B cell (primary cell): ENCODE results near the gene ZNF688. TPM values are rescaled to one million over a fixed set of nuclear protein-coding genes. Genes with fewer than 3 reads are reported as not detected.
A peak's percentile ranks its signal among the peaks of the same experiment; 100 is the strongest.

Source experiments
- ATAC-seq: fragments of 200-7000 bp; cut with Tn5 transposase; one replicate; pipeline ENCODE4 v1.10.0; 2021; ENCODE audit warnings: low read depth, mild to moderate bottlenecking, moderate number of reproducible peaks, moderate library complexity
- CTCF ChIA-PET: fragments of 350-600 bp; sonication (Branson Sonifier 250); formaldehyde crosslinking; loops from one replicate; lab custom pipeline; 2021; ENCODE audit warnings: antibody characterized with exemption, inconsistent platforms; lab: Charles Lee
- POLR2A ChIA-PET: fragments of 350-600 bp; sonication (Branson Sonifier 250); formaldehyde crosslinking; loops from one replicate; lab custom pipeline; 2021; ENCODE audit warnings: antibody characterized with exemption; lab: Charles Lee
- DNase-seq: peaks from one replicate; pipeline ENCODE4 v3.0.0; 2013
- H2AFZ ChIP-seq: 2 replicates; pipeline ENCODE4 v1.6.1; 2012; ENCODE audit warnings: mild to moderate bottlenecking, low read depth, low read length; ENCODE audit not compliant: insufficient read depth, poor library complexity, severe bottlenecking
- H3K27ac ChIP-seq, 2 donors: 1 replicate in 1 of 2; 2 replicates in 1 of 2; pipeline ENCODE4 v1.5.1; 2012 to 2013; ENCODE audit warnings: low read length in 2 of 2, mild to moderate bottlenecking in 2 of 2, moderate library complexity in 1 of 2
- H3K27me3 ChIP-seq, 4 experiments: fragments of 200-600 bp in 1 of 4; sonication (generic) in 1 of 4; replicated peaks in 1 of 4; 1 replicate in 2 of 4; 2 replicates in 2 of 4; pipeline versions ENCODE4 v1.6.1 to v1.7.0; 2013 to 2016; ENCODE audit warnings: low read length in 3 of 4, mild to moderate bottlenecking in 2 of 4, mixed read lengths in 1 of 4, moderate library complexity in 1 of 4; ENCODE audit not compliant: insufficient read depth in 4 of 4, control insufficient read depth in 3 of 4; ENCODE audit errors: control extremely low read depth in 1 of 4
- H3K36me3 ChIP-seq, 2 experiments: replicated peaks in 1 of 2; 1 replicate in 1 of 2; 2 replicates in 1 of 2; pipeline versions ENCODE4 v1.6.1 to v1.7.1; 2013; ENCODE audit warnings: low read length in 1 of 2; ENCODE audit not compliant: insufficient read depth in 2 of 2, control insufficient read depth in 1 of 2; ENCODE audit errors: control extremely low read depth in 1 of 2, extremely low read depth in 1 of 2
- H3K4me1 ChIP-seq, 2 donors: fragments of 200-600 bp in 1 of 2; sonication (generic) in 1 of 2; 1 replicate in 1 of 2; 2 replicates in 1 of 2; pipeline versions ENCODE4 v1.5.1 to v1.6.1; 2013 to 2017; ENCODE audit warnings: low read length in 2 of 2; ENCODE audit not compliant: control insufficient read depth in 2 of 2, insufficient read depth in 2 of 2
- H3K4me2 ChIP-seq: replicated peaks from 2 replicates; pipeline ENCODE3; 2012; ENCODE audit warnings: mild to moderate bottlenecking, low read depth, low read length; ENCODE audit not compliant: poor library complexity, severe bottlenecking
- H3K4me3 ChIP-seq, 5 experiments: fragments of 200-600 bp in 1 of 5; sonication (generic) in 1 of 5; 1 replicate in 3 of 5; 2 replicates in 2 of 5; pipeline versions ENCODE4 v1.5.1 to v1.7.0; 2011 to 2016; ENCODE audit warnings: low read length in 4 of 5, mild to moderate bottlenecking in 4 of 5, low read depth in 2 of 5, control low read depth in 1 of 5, moderate library complexity in 1 of 5; ENCODE audit not compliant: insufficient read depth in 1 of 5; ENCODE audit errors: control extremely low read depth in 1 of 5, extremely low read depth in 1 of 5
- H3K79me2 ChIP-seq: fragments of 200-600 bp; sonication (generic); one replicate; pipeline ENCODE4 v1.6.0; 2016; ENCODE audit warnings: low read length; ENCODE audit not compliant: control insufficient read depth, insufficient read depth
- H3K9ac ChIP-seq: fragments of 200-600 bp; sonication (generic); 2 replicates; pipeline ENCODE4 v1.6.1; 2017; ENCODE audit warnings: mild to moderate bottlenecking, low read length, moderate library complexity
- H3K9me3 ChIP-seq, 3 donors: one replicate each; pipeline versions ENCODE4 v1.6.1 to v1.7.1; 2013; ENCODE audit warnings: low read length in 2 of 3; ENCODE audit not compliant: control insufficient read depth in 2 of 3, insufficient read depth in 1 of 3; ENCODE audit errors: control extremely low read depth in 1 of 3
- H4K20me1 ChIP-seq: 2 replicates; pipeline ENCODE4 v1.6.0; 2012; ENCODE audit warnings: mild to moderate bottlenecking, low read length; ENCODE audit not compliant: insufficient read depth, control insufficient read depth, poor library complexity, severe bottlenecking
- H3K27ac Mint-ChIP-seq: one replicate; pipeline ENCODE4 v1.8.0; 2021; ENCODE audit warnings: mixed read lengths
- H3K27me3 Mint-ChIP-seq: one replicate; pipeline ENCODE4 v1.8.0; 2021; ENCODE audit warnings: mixed read lengths
- H3K4me1 Mint-ChIP-seq: one replicate; pipeline ENCODE4 v1.8.0; 2021; ENCODE audit warnings: mixed read lengths
- H3K4me3 Mint-ChIP-seq: one replicate; pipeline ENCODE4 v1.8.0; 2021; ENCODE audit warnings: mixed read lengths
- H3K9me3 Mint-ChIP-seq: one replicate; pipeline ENCODE4 v1.8.0; 2022; ENCODE audit warnings: mixed read lengths; ENCODE audit not compliant: insufficient read depth
- EZH2 ChIP-seq: IDR thresholded peaks from 2 replicates; pipeline ENCODE4 v1.6.1; 2012; ENCODE audit warnings: borderline replicate concordance, low read depth, mild to moderate bottlenecking, moderate library complexity, low read length; ENCODE audit not compliant: insufficient read depth, poor library complexity, severe bottlenecking
- WGBS: methylation state at CpG from one replicate; pipeline ENCODE4 v1.1.5; 2013; ENCODE audit warnings: missing lambda C conversion rate; ENCODE audit not compliant: insufficient coverage; 5-methylcytosine and 5-hydroxymethylcytosine counted together
- intact Hi-C: fragments of 100-400 bp; cut with micrococcal nuclease; formaldehyde crosslinking; loops from one replicate; pipeline ENCODE4 v1.10.0; 2022
- polyA plus RNA-seq: library from polyadenylated mRNA; depleted of rRNA; stranded (reverse); fragments of >200 nt; gene quantifications from 2 replicates; pipeline ENCODE4 v1.2.3, GENCODE V29; 2012
- total RNA-seq, 2 donors: library from RNA; stranded (reverse); fragments of 120-200 nt in 1 of 2; gene quantifications; 1 replicate in 1 of 2; 2 replicates in 1 of 2; pipeline versions ENCODE4 v1.2.3 to v1.2.4, GENCODE V29; 2013 to 2022
- TF ChIP-seq, protein P1 (sequence below): fragments of 200-600 bp; IDR thresholded peaks from one replicate; pipeline ENCODE4 v1.8.0; 2022; ENCODE audit warnings: antibody characterized with exemption, mild to moderate bottlenecking

ZNF688 gene
- total and polyA plus RNA-seq, 2 donors (not counting 1 experiment from before 2014, with no cell fraction given): 20.6 to 23.1 TPM

DNA sequence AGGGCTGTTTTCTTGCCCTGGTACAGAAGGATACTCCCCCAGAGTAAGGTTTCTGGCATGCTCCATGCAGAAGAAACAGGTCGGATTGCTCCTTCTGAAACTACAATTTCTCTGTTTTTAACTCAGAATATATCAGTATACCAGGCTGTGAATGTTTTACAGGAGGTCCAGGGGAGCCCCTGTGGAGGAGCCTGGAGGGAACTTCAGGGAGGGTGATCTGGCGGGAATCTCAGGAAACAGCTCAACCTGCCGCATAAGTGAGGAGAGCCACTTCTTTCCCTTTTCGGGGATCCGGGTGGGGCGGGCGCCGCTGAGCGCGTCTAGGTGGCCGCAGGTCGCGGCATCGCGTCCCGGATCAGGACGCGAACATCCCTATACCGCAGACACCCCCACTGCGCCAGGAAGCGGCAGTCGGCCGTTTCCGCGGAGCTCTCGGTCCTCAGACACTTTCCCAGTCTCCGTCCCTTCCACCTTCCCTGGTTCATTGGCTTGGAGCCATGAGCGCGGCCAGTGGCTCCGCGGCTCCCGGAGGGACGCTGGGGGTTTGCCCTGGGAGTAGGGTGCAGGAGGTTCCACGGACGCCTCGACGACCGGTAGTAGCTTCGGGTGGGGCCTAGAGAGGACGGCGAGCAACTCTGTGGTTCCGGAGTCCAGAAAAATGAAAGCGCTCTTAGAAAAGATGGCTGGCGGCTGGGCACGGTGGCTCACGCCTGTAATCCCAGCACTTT, 10.3 kb downstream of the ZNF688 start:
- Histone ChIP-seq H3K36me3 (no peaks in the 10 kb centered on the region), H2AFZ (peak overlapping the region; percentile 96), H3K79me2 (peaks cover 12% of the 10 kb centered on the region), H3K27ac (peak overlapping the region; percentile 63 to 84), H3K4me3 (peak overlapping the region in 4 of 5 experiments; percentile 48 to 69 (median 68)), H3K4me2 (peak overlapping the region; percentile 83), H3K9me3 (peaks cover 0 to 6% (median 0%) of the 10 kb centered on the region in 3 donors), H3K9ac (peak overlapping the region; percentile 66), H3K27me3 (no peaks in the 10 kb centered on the region), H4K20me1 (no peaks in the 10 kb centered on the region), H3K4me1 (peaks cover 14 to 31% of the 10 kb centered on the region in 2 donors)
- no peak for TF ChIP-seq EZH2
- TF ChIP-seq, protein P1, sequence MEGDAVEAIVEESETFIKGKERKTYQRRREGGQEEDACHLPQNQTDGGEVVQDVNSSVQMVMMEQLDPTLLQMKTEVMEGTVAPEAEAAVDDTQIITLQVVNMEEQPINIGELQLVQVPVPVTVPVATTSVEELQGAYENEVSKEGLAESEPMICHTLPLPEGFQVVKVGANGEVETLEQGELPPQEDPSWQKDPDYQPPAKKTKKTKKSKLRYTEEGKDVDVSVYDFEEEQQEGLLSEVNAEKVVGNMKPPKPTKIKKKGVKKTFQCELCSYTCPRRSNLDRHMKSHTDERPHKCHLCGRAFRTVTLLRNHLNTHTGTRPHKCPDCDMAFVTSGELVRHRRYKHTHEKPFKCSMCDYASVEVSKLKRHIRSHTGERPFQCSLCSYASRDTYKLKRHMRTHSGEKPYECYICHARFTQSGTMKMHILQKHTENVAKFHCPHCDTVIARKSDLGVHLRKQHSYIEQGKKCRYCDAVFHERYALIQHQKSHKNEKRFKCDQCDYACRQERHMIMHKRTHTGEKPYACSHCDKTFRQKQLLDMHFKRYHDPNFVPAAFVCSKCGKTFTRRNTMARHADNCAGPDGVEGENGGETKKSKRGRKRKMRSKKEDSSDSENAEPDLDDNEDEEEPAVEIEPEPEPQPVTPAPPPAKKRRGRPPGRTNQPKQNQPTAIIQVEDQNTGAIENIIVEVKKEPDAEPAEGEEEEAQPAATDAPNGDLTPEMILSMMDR: no peak
- H3K4me3 Mint-ChIP-seq: peak overlapping the region; percentile 96
- H3K4me1 Mint-ChIP-seq: peaks cover 27% of the 10 kb centered on the region
- ATAC-seq: no peak
- peak; percentile 69 for DNase-seq
- WGBS: 18% methylated on average over 45 of the region's 46 CpGs
- peak overlapping the region; percentile 96 for H3K27ac Mint-ChIP-seq
- intact Hi-C loops: no loop called here
- no peaks in the 10 kb centered on the region for H3K9me3 Mint-ChIP-seq
- H3K27me3 Mint-ChIP-seq: no peaks in the 10 kb centered on the region
- CTCF ChIA-PET: interaction anchor here (1.0 to 1.5 kb wide), 5 partner anchors 10 to 132 kb away, joined by 3 to 5 read pairs (median 3); partner anchors contain the start of genes DCTPP1, ZNF688, ZNF689 and ZNF747
- POLR2A ChIA-PET: interaction anchor here (0.7 to 6.1 kb wide), 10 partner anchors 10 to 253 kb away, joined by 3 to 81 read pairs (median 4); partner anchors contain the start of genes DCTPP1, TBC1D10B, ZNF48 and ZNF688
